ENCODE data around the gene RASD2. TPM values are rescaled to one million over a fixed set of nuclear protein-coding genes. Genes with fewer than 3 reads are reported as not detected.
A peak's percentile ranks its signal among the peaks of the same experiment; 100 is the strongest.

Gene RASD2
- total RNA-seq, 1 donor from 2014 or later, result 4.4 TPM

- DNase-seq (ENCODE audit: low spot score), result peak; percentile 32
These were observed 61.3 kb downstream of the RASD2 start for GRCh38 chr22:35601743-35602615.

Other genes starting within 250 kb of the RASD2 start
- 82.9 TPM for gene TOM1, start 240.9 kb upstream of the RASD2 start, total RNA-seq
- 41.1 TPM for gene HMOX1, start 159.7 kb upstream of the RASD2 start, total RNA-seq
- 25.4 TPM for gene MCM5, start 140.7 kb upstream of the RASD2 start, total RNA-seq
- 0.35 TPM for gene MB, start 76.5 kb downstream of the RASD2 start, total RNA-seq
- 27.0 TPM for gene APOL6, start 107.6 kb downstream of the RASD2 start, total RNA-seq
- gene APOL5, start 177.0 kb downstream of the RASD2 start, total RNA-seq, result not detected

Measured in mucosa of gallbladder (tissue), 1 donor.